Skeletal muscle cell (primary cell): Measurements from ENCODE around the gene IL1R1.

Experiments
- DNase-seq: peaks from one replicate; pipeline ENCODE4 v3.0.0-alpha.2; 2010; ENCODE audit warnings: low read depth
- H3K4me3 ChIP-seq: 2 replicates; pipeline ENCODE4 v1.5.1; 2011; ENCODE audit warnings: low read depth, mild to moderate bottlenecking, control low read depth, low read length, moderate library complexity

IL1R1 gene

DNA sequence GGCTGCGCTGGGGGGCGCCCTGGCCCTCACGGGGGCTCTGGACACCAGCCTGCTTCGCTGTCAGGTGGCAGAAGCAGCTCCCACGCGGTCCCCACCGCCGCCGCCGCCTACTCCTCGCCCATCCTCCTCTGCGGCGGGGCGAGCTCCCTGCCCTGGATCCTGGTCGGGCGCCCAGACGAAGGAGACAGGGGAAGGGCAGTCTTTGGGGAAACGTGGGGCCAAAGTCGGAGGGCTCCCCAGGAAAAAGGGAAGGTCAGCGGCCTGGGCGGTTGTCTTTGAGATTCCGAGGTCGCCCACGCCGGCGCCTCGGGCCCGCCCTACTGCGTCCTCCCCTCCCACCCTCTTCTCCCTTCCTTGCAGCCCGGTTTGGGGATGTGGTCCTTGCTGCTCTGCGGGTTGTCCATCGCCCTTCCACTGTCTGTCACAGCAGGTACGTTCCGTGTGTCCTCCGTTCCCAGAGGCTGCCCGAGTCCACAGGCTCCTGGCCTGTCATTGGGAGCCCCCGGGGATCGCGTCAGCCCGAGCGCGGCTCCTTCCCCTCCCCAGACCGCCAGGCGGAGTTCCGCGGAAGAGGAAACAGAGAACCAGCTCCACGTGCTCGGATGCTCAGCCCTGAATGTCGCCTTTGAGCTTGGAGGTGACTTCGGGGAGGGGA is 45.1 kb downstream of the IL1R1 start:
- DNase-seq: no peak
- peak overlapping the region; percentile 41 for H3K4me3 ChIP-seq

DNA sequence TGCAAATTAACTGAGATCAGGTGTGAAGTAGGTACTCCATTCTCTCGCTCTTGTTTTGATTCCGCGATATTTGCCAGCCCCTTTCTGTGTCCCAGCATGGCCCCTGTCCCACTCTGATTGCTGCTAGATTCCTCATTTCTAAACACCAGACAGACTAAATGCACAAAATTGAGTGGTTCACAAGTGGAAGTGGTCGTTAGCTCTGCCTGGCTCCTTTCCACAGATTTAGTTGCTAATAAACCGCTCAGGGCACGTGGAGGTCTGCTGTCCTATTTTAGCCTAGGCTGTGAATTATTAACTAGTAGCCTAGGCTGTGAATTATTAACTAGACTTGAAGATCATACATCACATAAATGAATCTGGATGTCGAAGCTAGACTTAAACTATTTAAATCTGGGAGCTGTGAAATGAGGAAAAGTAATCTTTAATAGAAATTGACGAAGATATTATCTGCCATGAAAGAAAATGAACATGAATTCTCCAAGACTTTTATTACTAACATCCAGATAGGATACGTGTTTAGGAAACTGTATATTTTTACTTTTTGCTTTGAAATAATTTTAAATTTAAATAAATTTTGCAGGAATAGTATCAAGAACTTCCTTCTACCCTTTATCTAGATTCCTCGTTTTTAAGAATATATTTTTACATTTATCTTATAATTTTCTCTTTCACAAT is 48.0 kb downstream of the IL1R1 start:
- DNase-seq: no peak
- no peak overlapping the region for H3K4me3 ChIP-seq

DNA sequence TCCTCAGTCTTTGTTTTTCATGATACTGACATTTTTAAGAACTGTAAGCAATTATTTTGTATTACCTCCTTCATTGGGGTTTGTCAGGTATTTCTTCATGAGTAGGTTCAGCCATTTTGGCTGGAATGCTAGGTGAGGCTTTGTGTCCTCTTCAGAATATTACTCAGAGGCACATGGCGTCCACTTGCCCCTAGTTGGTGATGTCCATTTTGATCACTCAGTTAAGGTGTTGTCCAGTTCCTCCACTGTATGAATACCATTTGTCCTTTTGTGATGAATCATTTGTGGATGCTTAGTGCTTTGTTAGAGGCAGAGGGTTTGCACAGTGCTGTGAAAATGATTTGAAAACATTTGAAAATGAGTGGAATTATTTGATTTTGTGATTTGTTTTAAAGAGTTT is 49.0 kb downstream of the IL1R1 start:
- no peak for DNase-seq
- no peak overlapping the region for H3K4me3 ChIP-seq

DNA sequence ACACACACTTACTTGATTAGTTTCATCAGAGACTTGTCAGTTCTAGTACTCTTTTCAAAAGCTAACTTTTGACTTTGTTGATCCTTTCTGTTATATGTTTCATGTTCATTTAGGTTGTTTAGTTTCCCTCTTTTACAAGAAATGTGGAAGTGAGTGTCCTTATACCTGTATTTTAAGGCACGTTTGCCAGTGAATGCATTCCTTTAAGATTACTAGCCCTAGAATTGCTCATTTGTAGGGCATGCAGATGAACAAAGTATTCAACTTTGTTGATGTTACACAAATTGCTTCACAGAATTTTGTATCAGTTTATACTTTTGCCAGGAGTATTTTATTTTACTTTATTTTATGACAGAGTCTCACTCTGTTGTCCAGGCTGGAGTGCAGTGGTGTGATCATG is 50.5 kb downstream of the IL1R1 start:
- H3K4me3 ChIP-seq: no peak overlapping the region
- DNase-seq: no peak

DNA sequence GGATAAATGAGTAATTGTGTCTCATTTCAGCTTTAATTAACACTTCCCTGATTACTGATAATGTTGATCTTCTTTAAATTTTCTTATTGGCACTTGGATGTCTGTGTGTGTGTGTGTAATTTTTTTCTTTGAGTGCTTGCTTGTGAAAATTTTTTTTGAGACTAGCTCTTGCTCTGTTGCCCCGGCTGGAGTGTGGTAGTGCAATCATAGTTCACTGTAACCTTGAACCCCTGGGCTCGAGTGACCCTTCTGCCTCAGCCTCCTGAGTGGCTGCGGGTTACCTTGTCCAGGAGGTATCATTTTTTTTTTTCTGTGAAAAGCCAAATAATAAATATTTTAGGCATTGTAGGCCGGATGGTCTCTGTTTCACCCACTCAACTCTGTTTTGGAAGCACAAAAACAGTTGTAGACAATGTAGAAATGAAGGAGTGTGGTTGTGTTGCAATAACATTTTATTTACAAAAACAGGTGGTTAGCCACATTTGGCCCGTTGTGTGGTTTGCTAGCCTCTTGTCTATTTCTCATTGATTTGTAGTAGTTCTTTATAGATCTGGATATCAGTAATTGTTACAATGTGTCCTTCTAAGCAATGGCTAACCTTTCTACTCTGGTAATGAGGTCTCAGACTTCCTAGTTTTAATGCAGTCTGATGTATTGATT is 52.2 kb downstream of the IL1R1 start:
- no peak for DNase-seq
- H3K4me3 ChIP-seq: no peak overlapping the region

DNA sequence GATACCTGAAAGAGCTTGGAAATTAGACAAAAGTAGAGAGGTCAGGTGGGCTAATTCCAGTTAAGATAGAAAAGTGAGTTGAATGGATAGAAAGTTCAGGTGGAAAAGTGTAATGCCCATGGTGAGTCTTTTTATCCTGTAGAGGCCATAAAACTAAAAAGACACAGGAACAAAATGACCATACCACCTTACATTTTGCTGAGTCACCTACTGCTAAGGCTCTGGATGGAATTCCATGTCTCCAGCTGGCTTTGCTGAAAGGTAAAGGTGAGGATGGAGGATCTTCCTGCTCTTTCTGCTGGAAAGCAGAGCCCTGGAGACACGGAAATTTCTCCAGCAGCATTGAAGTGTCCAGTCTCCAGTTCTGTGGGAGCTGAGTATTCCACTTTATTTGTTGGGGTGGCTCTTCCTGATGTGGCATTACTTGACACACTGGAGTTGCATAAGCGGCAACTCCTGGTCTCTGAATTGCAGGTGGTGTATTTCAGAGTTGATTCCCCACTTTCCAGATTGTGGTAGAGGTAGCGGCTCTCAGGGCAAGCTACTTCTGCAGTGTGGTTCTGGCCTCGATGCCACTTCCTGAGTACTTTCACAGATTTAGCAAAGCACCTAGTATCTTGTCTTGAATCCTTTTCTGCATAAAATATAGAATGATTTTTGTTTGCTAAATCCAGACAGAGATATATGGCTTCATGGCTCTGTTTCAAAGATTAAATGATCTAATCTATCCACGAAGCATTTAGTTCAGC is 55.0 kb downstream of the IL1R1 start:
- no peak for DNase-seq
- H3K4me3 ChIP-seq: no peak overlapping the region

DNA sequence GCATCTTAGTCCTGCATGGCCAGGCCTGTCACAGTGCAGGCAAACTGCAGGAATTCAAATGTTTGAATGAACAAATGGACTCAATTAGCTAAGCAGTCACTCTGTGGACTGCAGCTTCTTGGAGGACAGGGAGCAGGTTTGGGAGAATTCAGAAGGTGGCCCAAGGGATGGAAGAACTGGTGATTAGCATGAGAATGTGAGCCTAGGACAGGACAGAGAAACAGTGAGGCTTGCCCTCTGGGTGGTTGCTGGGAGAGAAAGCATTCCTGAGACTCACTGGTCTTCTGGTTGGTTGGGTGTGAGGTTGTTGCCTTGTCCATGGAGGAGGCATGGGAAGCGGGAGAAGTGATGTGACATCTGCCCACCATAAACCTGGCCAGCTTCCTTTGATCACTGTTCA is 58.0 kb downstream of the IL1R1 start:
- no peak for DNase-seq
- H3K4me3 ChIP-seq: no peak overlapping the region

DNA sequence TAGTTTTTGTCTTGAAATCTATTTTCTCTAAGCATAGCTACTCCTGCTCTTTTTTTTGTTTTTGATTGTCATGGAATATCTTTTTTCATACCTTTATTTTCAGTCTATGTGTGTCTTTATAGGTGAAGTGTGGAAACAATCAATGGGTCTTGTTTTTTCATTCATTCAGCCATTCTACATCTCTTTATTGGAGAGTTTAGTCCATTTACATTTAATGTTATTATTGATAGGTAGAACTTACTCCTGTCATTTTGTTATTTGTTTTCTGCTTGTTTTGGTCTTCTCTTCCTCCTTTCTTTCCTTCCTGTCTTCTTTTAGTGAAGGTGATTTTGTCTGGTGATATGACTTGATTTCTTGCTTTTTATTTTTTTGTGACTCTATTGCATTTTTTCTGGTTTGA is 62.1 kb downstream of the IL1R1 start:
- DNase-seq: no peak
- no peak overlapping the region for H3K4me3 ChIP-seq

DNA sequence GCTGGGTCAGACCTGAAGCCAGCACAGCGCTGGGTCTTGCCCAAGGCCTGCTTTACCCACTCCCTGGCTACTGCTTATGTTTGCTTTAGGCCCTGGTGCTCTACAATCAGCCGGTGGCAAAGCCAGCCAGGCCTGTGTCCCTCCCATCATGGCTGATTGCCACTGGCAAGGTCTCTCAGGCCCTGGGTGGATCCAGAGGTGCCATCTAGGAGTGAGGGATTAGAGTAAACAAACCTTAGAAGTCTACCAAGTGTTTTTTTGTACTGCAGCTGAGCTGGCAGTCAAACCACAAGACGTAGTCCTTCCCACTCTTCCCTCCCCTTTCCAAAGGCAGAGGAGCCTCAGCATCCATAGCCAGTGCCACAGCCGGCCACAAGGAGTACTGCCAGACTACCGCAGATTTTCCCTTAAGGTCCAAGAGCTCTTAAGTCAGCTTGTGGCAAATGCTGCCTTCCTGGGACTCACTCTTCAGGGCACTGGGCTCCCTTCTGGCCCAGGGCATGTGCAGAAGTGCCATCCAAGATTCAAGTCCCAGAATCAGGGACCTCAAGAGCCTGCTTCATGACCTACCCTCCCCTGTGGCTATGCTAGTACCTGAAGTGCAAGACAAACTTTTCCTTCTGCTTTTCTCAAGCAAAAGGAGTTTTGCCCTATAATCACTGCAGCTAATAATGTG is 64.3 kb downstream of the IL1R1 start:
- H3K4me3 ChIP-seq: no peak overlapping the region
- DNase-seq: no peak

DNA sequence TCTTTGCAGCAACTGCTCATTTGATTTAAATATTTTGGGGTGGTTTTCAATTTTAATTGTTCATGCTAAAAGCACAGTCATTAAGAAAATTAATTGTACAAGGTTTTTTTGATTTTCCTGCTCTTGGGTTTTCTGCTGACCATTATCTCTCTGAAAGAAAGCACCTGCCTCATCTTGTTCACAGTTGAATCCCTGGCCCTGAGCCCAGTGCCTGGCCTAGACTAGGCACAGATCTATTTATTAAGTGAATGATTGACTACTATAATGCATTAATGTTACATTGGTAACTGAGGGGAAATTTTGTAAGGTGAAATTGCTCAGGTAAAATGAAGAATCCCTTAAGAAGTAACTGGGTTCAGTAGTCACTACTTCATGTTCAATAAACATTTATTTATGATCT is 66.2 kb downstream of the IL1R1 start:
- no peak overlapping the region for H3K4me3 ChIP-seq
- no peak for DNase-seq

DNA sequence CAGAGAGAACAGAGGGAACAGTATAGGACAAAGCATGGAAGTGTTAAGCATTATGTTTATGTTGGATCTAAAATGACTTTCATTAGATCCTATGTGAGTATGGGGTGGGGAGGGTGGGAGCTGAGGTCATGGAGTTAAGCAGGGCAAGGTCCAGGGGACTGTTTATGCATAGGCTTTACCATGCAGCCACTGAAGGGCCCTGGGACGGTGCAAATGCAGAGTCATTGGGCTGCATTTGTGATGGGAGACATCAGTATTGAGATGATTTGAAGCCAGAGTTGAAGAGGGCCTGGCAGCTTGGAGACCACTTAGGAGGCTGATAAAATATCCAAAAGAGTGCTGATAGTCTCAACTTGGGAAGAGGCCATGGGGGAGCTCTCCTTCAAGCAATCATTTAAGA is 66.9 kb downstream of the IL1R1 start:
- DNase-seq: no peak
- no peak overlapping the region for H3K4me3 ChIP-seq

DNA sequence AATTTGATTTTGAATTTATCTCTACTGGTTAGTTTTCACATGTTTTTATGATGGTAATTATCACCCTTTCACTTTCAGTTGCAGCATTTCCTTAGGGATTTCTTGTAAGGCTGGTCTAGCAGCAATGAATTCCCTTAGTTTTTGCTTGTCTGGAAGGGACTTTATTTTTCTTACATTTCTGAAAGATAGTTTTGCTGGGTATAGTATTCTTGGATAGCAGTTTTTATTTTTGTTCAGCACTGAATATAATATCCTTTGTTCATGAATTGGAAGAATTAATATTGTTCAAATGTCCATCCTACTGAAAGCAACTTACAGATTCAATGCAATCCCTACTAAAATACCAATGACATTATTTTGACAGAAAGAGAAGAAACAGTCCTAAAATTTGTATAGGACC is 74.5 kb downstream of the IL1R1 start:
- H3K4me3 ChIP-seq: no peak overlapping the region
- DNase-seq: no peak

DNA sequence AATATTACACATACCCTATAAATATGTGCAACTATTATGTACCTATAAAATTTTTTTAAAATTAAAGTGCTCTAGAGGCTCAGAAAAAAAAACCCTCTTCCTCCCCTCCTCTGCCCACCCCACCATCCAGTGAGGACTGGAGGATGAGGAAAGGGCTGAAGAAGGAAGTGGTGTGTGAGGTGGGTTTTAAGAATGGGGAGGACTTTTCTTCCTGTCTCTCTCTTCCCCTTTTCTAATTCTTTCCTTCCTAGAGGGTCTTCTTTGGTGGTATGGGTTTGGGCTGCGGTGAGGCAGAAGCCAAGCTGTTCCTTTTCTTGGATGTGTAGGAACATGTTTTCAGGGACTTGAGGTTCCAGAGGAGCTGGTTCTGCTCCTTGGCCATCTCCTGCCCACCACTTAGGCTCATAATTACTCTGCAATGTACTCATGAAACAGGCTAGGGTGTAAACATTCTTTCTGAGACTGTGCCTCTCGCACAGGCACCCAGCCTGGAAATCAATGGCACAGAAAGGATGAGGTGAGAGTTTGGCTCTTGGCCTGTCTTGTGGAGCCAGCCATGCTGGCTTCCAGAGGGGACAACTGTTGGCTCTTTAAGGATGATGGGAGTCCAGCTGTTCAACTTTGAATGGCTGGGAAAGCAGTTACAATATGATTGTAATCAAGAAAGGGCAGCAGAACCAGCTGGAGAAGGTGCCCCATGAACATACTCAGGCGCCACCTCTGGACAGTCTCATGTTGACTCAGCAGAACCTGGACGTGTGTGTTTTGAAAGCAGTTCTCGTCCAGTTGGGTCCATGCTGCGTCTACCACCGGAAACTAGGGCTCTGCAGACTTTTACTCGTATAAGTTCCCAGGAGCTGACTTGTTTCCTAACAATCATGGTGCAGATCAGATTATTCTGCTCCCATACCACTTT is 82.5 kb downstream of the IL1R1 start:
- H3K4me3 ChIP-seq: no peak overlapping the region
- no peak for DNase-seq

DNA sequence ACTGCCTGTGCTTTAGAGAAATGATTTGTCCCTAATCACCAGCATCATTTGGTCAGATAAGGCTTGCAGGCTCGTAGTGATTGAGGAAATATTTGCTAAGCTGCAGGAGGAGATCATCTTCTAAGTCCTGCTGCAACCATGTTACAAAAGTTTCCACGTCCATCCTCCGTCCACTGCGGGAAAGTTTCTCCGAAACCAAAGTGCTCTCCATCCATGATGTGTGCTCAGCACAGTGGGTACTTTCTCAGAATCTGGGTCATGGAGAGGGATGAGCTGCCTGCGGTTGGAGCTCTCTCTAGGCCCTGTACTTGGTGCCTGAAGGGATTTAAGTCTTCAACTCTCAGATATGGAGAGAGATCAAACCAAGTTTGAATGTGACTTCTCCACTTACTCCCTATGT is 83.6 kb downstream of the IL1R1 start:
- no peak for DNase-seq
- no peak overlapping the region for H3K4me3 ChIP-seq

DNA sequence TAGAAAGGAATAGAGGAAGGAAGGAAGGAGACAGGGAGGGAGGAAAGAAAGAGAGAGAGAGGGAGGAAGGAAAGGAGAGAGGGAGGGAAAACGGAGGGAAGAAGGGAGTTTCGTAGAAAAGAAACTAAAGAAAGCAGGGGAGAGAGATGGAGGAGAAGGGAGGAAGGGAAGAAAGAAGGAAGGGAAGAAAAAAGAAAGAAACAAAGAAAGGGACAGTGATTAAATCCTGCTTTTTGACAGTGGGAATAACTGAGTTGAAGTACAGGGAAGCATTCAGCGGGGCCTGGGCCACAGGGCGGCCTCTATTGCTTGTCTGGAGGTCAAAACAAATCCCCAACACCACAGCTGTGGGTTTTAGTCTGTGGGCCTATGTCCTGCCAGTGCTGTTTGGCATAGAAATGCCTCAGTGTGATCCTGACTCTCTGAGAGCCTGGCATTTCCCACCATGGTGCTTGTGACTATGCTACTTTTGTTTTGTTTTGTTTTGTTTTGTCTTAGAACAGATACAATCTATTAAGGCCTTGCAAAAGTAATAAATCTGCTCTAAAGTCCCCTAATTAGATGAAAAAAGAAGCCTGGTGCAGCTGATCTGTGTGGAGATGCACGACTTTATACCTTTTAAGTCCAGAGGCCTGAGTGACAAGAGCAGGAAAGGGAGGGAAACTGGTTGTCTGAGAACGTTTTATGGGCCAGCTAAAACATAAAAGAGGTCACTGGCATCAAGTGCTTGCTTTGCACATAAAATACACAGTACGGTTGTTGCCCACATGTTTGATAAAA is 84.3 kb downstream of the IL1R1 start:
- no peak for DNase-seq
- no peak overlapping the region for H3K4me3 ChIP-seq

DNA sequence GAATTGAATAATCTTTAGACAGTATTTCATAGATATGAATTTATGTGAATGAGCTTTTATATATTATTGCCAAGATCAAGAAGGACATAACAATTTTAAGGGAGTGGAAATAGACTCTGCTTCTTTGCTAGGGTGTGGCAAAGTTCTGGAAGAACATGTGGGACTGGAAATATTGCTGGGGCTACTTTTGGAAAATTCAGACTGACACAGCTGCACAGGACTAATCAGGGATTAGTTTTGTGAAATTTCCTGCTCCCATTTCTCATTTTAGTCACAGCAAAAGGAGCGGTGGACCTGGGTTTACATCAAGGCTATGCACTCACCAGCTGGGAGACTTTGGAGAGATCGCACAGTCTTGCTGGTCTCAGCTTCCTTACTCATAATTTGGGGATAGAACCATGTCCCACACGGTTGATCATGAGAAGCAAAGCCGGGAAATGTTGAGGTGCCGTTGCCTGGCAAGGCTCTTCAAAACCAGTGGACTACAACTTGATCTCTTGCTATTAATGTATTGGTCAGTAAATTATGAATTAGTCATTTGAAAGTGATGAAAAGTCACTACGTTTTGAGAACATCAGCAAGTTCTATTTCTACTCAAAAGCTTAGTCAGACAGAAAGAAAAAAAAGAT is 86.7 kb downstream of the IL1R1 start:
- H3K4me3 ChIP-seq: no peak overlapping the region
- peak; percentile 61 for DNase-seq
